Left lung (tissue), 10 donors: Measurements from ENCODE around the gene KIAA1671. TPM values are rescaled to one million over a fixed set of nuclear protein-coding genes. Genes with fewer than 3 reads are reported as not detected.
"Not testable (repeated sequence)": the region's sequence is repeated elsewhere in the genome, so short reads cannot be mapped to it uniquely, and the experiment has no call there.

Source experiments
- ATAC-seq: fragments of 200-7000 bp; cut with Tn5 transposase; one replicate; pipeline ENCODE4 v1.9.1; 2020; ENCODE audit warnings: moderate library complexity
- DNase-seq, 4 donors: peaks; one replicate each; pipeline ENCODE4 v3.0.0-alpha.2; 2013 to 2020
- H3K27ac ChIP-seq, 2 donors: fragments of 200-600 bp; sonication (generic) in 1 of 2; one replicate each; pipeline versions ENCODE4 v1.5.0 to v1.8.0; 2020 to 2021
- H3K27me3 ChIP-seq, 2 donors: fragments of 200-600 bp; sonication (generic) in 1 of 2; one replicate each; pipeline versions ENCODE4 v1.5.0 to v1.8.0; 2020 to 2021
- H3K36me3 ChIP-seq, 2 donors: fragments of 200-600 bp; sonication (generic) in 1 of 2; one replicate each; pipeline versions ENCODE4 v1.5.0 to v1.8.0; 2020 to 2021
- H3K4me1 ChIP-seq, 2 donors: fragments of 200-600 bp; one replicate each; pipeline ENCODE4 v1.8.0; 2021
- H3K4me3 ChIP-seq, 2 donors: fragments of 200-600 bp; sonication (generic) in 1 of 2; one replicate each; pipeline versions ENCODE4 v1.5.0 to v1.8.0; 2020 to 2021; ENCODE audit warnings: mild to moderate bottlenecking in 1 of 2
- H3K9me3 ChIP-seq, 2 donors: fragments of 200-600 bp; sonication (generic) in 1 of 2; one replicate each; pipeline versions ENCODE4 v1.5.0 to v1.8.0; 2020 to 2021
- intact Hi-C, 2 donors: fragments of 100-400 bp; cut with DNase I; formaldehyde crosslinking; loops; one replicate each; pipeline versions ENCODE4 v1.11.2 to v1.14.2; 2022
- polyA plus RNA-seq, 6 donors: library from polyadenylated mRNA; unstranded; fragments of 120-200 nt; gene quantifications; one replicate each; pipeline ENCODE4 v1.2.1, GENCODE V29; 2013; ENCODE audit not compliant: insufficient read length in 6 of 6
- total RNA-seq, 2 donors: library from RNA; stranded (reverse); fragmentation: NEBNext Ultra II Directional; extraction: Animal tissue kit (Norgen Biotek cat#: 25700); gene quantifications; one replicate each; pipeline ENCODE4 v1.2.1, GENCODE V29; 2021
- TF ChIP-seq, protein P1 (sequence below), 2 donors: fragments of 200-600 bp; sonication (generic) in 1 of 2; IDR thresholded peaks; one replicate each; pipeline versions ENCODE4 v1.5.0 to v1.8.0; 2021; ENCODE audit warnings: antibody characterized with exemption in 2 of 2
- donor health status: DM: no; HTN: yes; CAD: no.
- donor health status: DM: no; HTN: no; CAD: no.

Gene KIAA1671
- total and polyA plus RNA-seq, 8 donors, result 19.4 to 35.0 (median 23.4) TPM

DNA sequence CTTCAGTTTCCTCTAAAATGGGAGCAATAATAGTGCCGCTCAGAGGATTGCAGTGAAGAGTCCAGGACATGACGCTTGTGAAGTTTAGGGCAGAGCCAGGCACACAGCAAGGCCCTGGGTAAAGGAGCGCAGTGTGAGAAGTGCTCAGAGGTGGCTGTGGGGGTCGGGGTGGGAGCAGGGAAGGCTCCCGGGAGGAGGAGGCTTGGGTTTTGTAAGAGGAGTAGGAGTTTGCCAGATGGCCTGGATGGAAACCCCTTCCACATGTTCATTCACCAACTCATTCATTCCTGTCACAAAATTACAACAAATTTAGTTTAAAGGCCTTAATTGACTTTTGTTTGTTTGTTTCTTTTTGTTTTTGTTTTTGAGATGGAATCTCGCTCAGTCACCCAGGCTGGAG is 283.9 kb downstream of the KIAA1671 start:
- Histone ChIP-seq H3K36me3 (no peaks in the 10 kb centered on the region), H3K9me3 (no peaks in the 10 kb centered on the region), H3K27ac (no peak overlapping the region), H3K4me1 (no peaks in the 10 kb centered on the region), H3K27me3 (peaks cover 0 to 64% of the 10 kb centered on the region in 2 donors), H3K4me3 (no peak overlapping the region)
- DNase-seq (no peak), ATAC-seq (no peak)
- intact Hi-C loops, result no loop called here
- TF ChIP-seq, protein P1, sequence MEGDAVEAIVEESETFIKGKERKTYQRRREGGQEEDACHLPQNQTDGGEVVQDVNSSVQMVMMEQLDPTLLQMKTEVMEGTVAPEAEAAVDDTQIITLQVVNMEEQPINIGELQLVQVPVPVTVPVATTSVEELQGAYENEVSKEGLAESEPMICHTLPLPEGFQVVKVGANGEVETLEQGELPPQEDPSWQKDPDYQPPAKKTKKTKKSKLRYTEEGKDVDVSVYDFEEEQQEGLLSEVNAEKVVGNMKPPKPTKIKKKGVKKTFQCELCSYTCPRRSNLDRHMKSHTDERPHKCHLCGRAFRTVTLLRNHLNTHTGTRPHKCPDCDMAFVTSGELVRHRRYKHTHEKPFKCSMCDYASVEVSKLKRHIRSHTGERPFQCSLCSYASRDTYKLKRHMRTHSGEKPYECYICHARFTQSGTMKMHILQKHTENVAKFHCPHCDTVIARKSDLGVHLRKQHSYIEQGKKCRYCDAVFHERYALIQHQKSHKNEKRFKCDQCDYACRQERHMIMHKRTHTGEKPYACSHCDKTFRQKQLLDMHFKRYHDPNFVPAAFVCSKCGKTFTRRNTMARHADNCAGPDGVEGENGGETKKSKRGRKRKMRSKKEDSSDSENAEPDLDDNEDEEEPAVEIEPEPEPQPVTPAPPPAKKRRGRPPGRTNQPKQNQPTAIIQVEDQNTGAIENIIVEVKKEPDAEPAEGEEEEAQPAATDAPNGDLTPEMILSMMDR (IDR thresholded peaks at IDR 0.05), result no peak

GRCh38 chr22:25237503-25237902 is 285.0 kb downstream of the KIAA1671 start:
- Histone ChIP-seq H3K27me3 (peaks cover 0 to 58% of the 10 kb centered on the region in 2 donors), H3K4me1 (no peaks in the 10 kb centered on the region), H3K9me3 (no peaks in the 10 kb centered on the region), H3K36me3 (no peaks in the 10 kb centered on the region), H3K4me3 (no peak overlapping the region), H3K27ac (no peak overlapping the region)
- intact Hi-C loops, result no loop called here
- ATAC-seq (no peak), DNase-seq (no peak)
- TF ChIP-seq, protein P1 (IDR thresholded peaks at IDR 0.05), result no peak

DNA sequence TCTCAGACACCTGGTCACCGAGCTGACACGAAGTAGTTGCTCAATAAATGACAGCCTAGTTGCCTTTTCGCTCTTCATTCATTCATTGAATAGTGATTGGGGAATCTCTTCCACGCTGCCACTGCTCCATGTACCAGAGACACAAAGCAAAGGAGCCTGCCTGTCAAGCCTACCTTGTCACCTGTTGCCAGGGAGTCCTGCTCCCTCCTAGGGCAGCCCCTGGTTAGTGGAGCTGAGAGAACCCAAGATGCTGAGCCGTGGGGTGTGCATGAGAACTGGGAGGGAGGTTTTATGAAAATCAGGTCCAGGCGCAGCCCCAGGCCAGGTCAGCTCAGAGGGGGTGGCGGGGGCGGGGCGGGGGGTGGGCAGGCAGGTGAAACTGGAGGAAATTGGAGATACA is 285.5 kb downstream of the KIAA1671 start:
- DNase-seq, H3K4me3 ChIP-seq, ATAC-seq, H3K9me3 ChIP-seq, H3K4me1 ChIP-seq, H3K36me3 ChIP-seq, intact Hi-C loops, H3K27ac ChIP-seq: not testable (repeated sequence)
- peaks cover 0 to 54% of the 10 kb centered on the region in 2 donors for H3K27me3 ChIP-seq

Other genes with a start within 250 kb of the KIAA1671 start
- gene PIWIL3, start 178.0 kb upstream of the KIAA1671 start, total RNA-seq, result not detected
- not detected for gene PIWIL3, start 178.0 kb upstream of the KIAA1671 start, polyA plus RNA-seq
- gene SGSM1, start 146.5 kb upstream of the KIAA1671 start, total RNA-seq, result 1 to 10 TPM; 2.0 to 2.8 TPM
- gene SGSM1, start 146.5 kb upstream of the KIAA1671 start, polyA plus RNA-seq, result 1 to 10 TPM; 3.1 to 5.3 (median 4.8) TPM
- not detected for gene LHFPL7, start 6.0 kb upstream of the KIAA1671 start, total RNA-seq
- under 1 TPM; 0.13 to 0.40 (median 0.24) TPM for gene LHFPL7, start 6.0 kb upstream of the KIAA1671 start, polyA plus RNA-seq
- gene CRYBB3, start 247.1 kb downstream of the KIAA1671 start, total RNA-seq, result under 1 TPM in 1 of 2 donors, not detected in 1; 0.58 TPM
- under 1 TPM; 0.18 to 0.60 (median 0.38) TPM for gene CRYBB3, start 247.1 kb downstream of the KIAA1671 start, polyA plus RNA-seq